Fibroblast of gingiva (primary cell): ENCODE data around the gene CDH23.

ENCODE experiments used
- DNase-seq: peaks from one replicate; pipeline ENCODE4 v3.0.0-alpha.2; 2011; ENCODE audit warnings: low read depth

CDH23 gene

DNA sequence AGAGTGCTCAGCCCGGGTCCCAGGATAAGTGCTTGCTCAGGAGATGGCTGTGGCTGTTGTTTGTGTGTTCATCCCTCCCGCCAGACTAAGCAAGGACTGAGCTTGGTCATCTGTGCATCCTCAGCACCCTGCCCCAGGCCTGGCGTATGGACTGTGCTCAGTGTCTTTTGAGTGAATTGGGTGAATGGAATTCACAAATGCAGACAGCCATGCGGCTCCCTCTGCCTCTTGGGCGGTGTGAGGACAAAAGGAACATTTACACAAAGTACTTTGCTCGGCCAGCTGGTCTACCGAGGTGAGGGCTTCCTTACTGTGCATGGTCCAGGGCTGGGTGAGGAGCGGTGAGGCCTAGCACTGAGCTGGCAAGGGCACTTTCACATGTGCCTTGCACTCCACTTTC lies 120.2 kb downstream of the CDH23 start:
- no peak for DNase-seq

GRCh38 chr10:71517298-71518169 lies 120.8 kb downstream of the CDH23 start:
- no peak for DNase-seq

- DNase-seq: no peak
Measured at GRCh38 chr10:71520042-71520441, 123.3 kb downstream of the CDH23 start.

DNA sequence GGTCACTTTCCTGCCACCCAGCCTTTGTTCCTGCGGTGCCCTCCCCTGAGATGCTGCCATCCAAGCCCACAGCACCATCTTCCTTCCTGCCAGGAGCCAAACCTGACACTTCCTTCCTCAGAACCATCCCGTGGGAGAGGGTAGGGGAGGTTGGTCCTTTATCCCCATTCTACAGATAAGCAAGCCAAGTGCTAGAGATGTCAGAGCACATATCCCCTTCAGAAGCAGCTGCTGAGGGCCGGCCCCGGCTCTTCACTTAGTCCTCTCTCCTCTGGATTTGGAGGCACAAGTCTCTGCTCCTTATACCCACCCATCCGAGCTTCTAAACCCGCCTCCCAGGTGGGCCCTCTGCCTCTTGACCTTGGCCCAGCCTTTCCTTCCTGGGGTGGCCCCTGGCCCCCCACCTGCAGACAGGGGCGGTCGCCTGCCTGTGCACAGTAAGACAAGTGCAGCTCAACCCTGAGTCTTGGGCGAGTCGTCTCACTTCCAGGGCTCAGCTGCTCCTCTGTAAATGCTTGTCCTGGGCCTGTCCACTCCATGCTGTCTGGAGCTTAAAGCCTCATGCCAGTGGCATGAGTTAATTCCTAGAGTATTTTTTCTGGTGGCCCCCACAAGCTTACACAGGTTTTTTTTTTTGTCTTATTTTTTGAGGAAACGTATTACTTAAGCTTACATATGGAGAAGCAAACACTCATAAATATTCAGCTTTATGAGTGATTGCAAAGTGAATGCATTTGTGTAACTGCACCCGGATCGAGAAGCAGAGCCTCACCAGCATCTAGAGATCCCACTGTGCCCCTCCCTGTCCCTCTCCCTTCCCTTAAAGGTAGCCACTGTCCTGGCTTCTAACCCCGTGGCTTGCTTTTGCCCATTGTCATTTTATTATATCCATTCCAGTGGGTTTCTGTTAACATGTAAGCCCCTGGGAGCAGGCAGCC lies 125.1 kb downstream of the CDH23 start:
- DNase-seq: no peak

GRCh38 chr10:71522442-71523144 lies 125.9 kb downstream of the CDH23 start:
- no peak for DNase-seq

- DNase-seq: no peak
Measured at GRCh38 chr10:71523756-71524155, 127.0 kb downstream of the CDH23 start.

- no peak for DNase-seq
Measured at GRCh38 chr10:71525092-71525491, 128.4 kb downstream of the CDH23 start.

- no peak for DNase-seq
Measured at GRCh38 chr10:71525721-71526120, 129.0 kb downstream of the CDH23 start.

DNA sequence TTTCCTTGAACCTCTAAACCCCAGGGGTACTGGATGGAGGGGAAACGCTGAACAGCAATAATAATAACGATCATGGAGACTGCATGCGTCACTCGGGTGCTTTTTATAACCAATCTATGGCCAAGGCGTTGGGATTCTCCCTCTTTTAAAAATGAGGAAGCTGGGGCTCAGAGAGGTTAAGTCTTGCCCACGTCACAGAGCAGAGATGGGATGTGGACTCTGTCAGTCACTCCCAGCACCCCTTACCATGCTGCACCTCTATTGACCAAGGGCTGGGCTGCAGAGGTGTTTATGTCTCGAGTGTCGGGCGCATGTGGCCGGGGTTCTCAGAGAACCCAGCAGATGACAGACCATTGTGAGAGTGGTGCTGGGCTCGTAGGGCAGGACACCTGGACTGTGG lies 129.9 kb downstream of the CDH23 start:
- DNase-seq: no peak

GRCh38 chr10:71527135-71527534 lies 130.4 kb downstream of the CDH23 start:
- DNase-seq: no peak

- DNase-seq: no peak
Measured at GRCh38 chr10:71528371-71529206, 131.9 kb downstream of the CDH23 start.

DNA sequence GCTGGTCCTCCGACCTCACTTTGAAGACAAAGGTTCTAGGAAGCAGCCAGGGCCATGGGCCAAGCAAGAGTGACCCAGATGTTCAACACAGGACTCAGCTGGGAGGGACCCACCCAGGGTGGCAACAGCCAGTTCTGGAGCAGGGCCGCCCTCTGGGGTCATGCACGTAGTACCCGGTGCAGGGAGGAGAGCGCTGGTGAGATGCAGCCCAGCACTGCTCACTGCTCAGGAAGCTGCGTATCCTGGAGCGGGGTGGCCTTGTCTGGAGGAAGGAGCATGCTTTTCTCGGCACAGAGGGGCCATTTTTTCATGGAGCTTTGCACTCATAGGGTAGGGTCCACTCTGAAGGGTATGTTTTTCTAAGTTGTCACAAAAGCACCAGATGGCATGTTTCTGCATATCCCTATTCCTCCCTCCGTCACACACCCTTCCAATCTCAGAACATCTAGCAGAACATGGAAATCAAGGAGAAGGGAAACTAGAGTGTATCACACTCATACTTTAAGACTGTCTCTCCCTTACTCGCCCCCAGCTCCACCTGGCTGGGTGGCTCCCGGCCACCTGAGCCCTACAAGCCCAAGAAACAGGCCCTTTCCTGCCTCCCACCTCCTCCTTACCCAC lies 132.6 kb downstream of the CDH23 start:
- DNase-seq: no peak

DNA sequence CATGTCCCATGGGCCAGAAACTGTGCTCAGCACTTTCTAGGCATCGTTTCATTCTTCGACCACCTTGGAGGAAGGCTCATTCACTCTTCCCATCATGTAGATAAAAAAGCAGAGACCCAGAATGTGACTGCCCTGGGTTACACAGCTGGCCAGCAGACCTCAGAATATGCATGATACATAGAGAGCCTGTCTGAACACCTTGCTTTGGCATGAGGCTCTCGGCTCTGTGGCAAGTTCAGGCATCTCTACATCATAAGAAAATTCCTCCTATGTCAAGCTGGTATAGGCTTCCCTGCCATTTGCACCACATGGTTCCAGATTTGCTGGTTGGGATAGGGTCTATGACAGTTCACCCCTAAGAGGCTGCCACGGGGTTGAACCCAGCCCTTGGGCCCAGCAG lies 134.1 kb downstream of the CDH23 start:
- DNase-seq: no peak

DNA sequence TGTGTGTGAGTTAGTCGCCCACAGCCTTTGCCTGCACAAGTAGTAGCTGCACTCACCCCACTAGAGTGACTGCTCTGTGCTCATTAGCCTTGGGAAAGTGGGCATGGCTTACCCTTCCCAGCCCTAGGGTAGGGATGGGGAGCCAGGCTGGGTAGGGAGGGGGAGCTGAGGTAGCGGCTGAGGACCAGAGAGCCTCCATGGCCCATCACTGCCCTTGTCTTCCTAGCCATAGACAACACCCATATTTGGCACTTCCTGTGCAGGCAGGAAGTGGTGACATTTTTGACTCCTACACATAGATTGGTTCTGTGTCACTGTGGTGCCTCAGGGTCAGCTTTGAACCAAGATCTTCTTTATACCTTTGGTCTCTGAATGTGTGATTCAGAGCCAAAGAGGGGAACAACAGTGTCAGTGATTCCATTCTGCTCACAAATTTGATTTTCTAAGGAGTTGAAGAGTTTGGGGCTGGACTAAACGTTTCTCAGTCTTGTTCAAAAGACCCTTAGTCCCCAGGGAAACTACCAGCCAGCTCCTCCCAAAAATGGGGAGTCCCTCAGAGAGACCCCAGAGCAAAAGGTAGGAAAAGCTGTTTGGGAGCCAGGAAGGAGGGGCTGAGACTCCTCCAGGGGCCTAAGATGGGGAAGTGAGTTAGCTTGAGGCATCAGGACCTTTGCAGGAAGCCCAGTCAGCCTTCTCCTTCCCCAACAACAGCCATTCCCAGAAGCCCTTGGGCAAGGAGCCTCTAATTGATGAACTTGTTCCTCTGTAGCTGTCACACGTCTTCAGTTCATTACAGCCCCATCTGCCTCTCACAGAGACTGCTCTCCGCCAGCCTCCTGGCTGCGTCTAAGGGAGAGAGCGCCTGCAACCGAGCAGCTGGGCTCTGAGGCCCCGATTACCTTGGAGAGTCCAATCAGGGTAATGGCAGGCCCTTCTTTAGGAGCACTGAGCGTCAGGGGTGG lies 135.0 kb downstream of the CDH23 start:
- DNase-seq: no peak

DNA sequence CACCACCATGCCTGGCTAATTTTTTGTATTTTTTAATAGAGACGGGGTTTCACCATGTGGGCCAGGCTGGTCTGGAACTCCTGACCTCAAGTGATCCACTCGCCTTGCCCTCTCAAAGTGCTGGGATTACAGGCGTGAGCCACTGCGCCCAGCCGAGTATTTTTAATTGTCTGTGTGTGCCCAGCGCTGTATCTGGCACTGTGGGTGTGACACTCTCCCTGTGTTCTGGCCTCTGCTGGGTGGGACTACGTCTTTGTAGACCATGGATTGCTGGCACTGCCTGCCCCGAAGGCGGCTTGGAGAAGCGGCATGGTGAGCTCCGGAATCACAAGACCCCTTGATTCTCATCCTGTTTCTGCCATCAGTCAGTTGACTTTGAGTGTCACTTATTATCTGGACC lies 136.2 kb downstream of the CDH23 start:
- no peak for DNase-seq

- no peak for DNase-seq
Measured at GRCh38 chr10:71533936-71534335, 137.2 kb downstream of the CDH23 start.

GRCh38 chr10:71534568-71535194 lies 138.0 kb downstream of the CDH23 start:
- DNase-seq: no peak

GRCh38 chr10:71536332-71536731 lies 139.6 kb downstream of the CDH23 start:
- no peak for DNase-seq

DNA sequence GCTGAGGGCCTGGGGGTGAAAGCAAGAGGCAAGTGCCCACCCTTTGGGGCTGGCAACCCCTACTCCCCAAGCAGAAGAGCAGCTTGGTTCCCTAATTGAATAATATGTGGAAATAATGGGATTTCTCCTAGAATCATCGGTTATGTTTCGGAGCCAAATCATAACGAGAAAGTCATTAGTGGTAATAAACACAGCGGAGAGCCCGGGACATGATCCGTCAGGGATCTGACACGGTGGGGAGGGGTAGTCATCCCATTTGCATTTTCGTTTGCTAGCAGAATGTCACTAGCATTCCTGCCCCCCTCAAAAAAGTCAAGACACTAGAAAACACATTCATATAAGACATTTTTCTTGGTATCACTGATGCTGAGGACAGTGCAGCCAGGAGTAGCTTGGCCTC lies 140.4 kb downstream of the CDH23 start:
- DNase-seq: no peak
